GM12874 (cell line): ENCODE results near the gene TNK2.

Experiments
- CTCF ChIP-seq: IDR thresholded peaks from 2 replicates; pipeline ENCODE4 v1.5.1; 2011; ENCODE audit warnings: low read depth, mild to moderate bottlenecking, control low read depth, low read length, moderate library complexity; ENCODE audit not compliant: insufficient read depth

The TNK2 gene

GRCh38 chr3:195825857-195826804 is 82.2 kb downstream of the TNK2 start:
- no peak for TF ChIP-seq CTCF

GRCh38 chr3:195825191-195825588 is 83.2 kb downstream of the TNK2 start:
- no peak for TF ChIP-seq CTCF

DNA sequence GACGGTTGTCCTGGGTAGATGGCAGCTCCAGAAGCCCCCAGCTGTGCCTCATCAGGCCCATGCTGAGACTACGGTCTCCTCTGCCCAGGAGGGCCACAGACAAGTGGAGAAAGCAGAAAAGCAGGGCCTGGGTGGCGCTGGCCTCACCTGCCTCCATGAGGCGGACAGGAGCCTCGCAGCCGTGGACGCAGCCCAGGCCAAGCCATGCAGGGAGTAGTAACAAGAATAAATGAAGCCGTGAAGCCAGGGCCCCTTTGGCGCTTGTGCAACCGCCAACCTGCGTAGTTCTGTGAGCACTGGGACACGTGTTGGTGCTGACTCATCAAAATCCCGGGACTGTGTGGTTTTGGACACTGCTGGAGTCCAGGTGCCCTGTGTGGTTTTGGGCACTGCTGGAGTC is 84.4 kb downstream of the TNK2 start:
- TF ChIP-seq CTCF = no peak

GRCh38 chr3:195823280-195823679 is 85.1 kb downstream of the TNK2 start:
- no peak for TF ChIP-seq CTCF

GRCh38 chr3:195822131-195822696 is 86.1 kb downstream of the TNK2 start:
- no peak for TF ChIP-seq CTCF

- TF ChIP-seq CTCF = no peak
These were observed 86.8 kb downstream of the TNK2 start for GRCh38 chr3:195821403-195822130.

DNA sequence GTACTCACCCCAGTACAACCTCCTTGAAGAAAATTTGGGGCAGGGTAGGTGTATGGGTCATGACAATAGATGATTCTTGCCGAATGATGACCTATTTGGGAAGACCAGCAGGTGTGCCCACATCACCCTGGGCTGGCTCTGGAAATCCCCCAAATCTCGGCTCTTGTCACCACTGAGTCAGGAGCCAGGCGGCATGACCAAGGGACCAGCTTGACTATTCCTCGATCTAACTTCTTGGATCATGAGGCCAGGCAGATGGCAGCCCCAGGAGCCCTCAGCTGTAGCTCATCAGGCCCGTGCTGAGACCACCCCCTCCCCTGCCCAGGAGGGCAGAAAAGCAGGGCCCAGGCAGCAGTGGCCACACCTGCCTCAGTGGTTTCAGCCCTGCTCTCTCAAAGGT is 87.5 kb downstream of the TNK2 start:
- no peak for TF ChIP-seq CTCF
